ENCODE measurements around the gene OR1D5.

Gene OR1D5

DNA sequence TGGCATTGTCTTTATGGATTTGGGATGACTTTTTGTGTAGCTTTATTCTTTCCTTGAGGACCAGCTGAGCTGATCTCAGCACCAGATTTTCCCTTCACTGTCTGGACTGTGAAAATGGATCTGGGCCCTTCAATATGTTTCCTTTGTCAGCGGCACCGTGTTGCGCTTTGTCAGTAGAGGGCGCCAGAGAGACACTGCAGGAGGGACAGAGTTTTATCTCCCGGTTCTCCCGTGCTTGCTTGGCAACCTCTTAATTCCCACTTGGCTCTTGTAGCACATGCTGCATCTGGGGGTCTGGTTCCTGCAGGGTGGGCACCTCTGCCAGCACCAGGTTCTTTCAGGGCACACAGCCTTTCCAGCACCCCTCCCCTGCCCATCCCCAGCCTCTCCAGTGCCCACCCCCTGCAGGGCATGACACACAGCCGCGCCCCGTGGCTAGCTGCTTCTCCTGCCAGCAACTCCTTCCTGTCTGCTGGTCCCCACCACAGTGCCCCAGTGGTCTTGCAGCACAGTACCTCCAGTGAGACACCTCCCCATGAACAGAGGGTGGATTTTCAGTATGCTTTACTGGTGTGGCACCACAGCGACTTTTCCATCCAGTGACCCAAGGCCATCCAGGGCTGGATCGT is 19.6 kb downstream of the OR1D5 start:
- H3K4me3 ChIP-seq (replicated peaks; ENCODE audit: low read depth, low read length), result no peak overlapping the region
- TF ChIP-seq, protein P1, sequence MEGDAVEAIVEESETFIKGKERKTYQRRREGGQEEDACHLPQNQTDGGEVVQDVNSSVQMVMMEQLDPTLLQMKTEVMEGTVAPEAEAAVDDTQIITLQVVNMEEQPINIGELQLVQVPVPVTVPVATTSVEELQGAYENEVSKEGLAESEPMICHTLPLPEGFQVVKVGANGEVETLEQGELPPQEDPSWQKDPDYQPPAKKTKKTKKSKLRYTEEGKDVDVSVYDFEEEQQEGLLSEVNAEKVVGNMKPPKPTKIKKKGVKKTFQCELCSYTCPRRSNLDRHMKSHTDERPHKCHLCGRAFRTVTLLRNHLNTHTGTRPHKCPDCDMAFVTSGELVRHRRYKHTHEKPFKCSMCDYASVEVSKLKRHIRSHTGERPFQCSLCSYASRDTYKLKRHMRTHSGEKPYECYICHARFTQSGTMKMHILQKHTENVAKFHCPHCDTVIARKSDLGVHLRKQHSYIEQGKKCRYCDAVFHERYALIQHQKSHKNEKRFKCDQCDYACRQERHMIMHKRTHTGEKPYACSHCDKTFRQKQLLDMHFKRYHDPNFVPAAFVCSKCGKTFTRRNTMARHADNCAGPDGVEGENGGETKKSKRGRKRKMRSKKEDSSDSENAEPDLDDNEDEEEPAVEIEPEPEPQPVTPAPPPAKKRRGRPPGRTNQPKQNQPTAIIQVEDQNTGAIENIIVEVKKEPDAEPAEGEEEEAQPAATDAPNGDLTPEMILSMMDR (IDR thresholded peaks at IDR 0.05; ENCODE audit: low read depth, low read length, missing control alignments), result peak; percentile 56
- no peak for DNase-seq (ENCODE audit: extremely low read depth, low read depth)

DNA sequence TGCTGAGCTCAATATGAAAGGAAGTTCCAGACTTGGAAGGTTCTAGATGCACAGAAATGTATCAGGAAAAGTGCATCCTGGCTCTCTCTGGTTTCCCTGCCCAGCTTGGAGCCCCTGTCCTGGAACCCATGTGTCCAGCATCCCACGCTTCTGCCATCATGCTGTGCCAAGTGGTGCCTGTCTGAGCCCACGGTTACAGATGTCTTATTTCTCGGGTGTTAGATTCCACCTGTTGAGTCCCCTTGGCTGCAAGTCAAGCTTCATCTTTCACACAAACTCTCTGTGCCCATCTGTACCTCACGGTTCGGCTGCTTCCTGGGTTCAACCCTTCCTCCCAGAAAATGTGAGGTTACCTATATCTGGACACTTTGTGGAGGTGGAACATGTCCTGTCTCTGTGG is 22.5 kb downstream of the OR1D5 start:
- DNase-seq (ENCODE audit: extremely low read depth, low read depth), result no peak
- TF ChIP-seq, protein P1 (IDR thresholded peaks at IDR 0.05; ENCODE audit: low read depth, low read length, missing control alignments), result no peak
- H3K4me3 ChIP-seq (replicated peaks; ENCODE audit: low read depth, low read length), result no peak overlapping the region

DNA sequence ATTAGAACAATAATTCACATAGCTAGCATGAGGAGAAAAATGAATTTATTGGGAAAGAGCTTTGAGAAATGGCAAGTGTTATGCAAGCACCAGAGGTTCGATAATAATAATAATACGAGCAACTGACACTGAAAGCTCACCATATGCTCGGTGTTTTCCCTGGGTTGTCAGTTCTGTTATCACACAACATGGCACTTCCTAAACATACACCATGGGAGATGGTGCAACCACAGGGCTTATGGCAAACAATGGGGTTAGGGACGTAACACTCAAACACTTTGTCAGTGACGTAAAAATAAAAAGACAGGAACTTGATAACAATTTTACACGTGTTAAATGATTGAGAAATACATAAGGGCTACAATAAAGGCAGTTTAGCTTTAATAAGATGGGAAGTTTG is 23.7 kb downstream of the OR1D5 start:
- no peak for DNase-seq (ENCODE audit: extremely low read depth, low read depth)
- TF ChIP-seq, protein P1 (IDR thresholded peaks at IDR 0.05; ENCODE audit: low read depth, low read length, missing control alignments), result no peak
- H3K4me3 ChIP-seq (replicated peaks; ENCODE audit: low read depth, low read length), result no peak overlapping the region

DNA sequence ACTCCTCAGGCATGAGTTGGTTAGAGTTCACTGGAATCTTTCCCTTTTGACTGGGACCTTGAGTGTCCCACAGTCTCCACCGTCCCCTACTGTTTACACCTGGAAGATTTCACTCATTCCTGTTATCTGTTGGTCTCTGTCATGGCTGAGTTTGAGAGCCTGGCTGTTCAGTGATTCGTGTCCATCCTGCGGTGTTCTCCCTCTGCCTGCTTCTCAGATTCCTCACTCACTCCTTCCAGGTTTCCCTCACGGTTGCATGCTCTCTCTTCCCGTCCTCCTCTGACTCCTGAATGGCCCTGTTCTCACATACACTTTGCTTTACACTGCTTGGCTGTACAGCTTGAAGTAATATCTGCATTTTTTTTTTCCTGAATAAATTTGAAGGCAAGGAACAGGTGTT is 24.5 kb downstream of the OR1D5 start:
- no peak for DNase-seq (ENCODE audit: extremely low read depth, low read depth)
- no peak overlapping the region for H3K4me3 ChIP-seq (replicated peaks; ENCODE audit: low read depth, low read length)
- TF ChIP-seq, protein P1 (IDR thresholded peaks at IDR 0.05; ENCODE audit: low read depth, low read length, missing control alignments), result no peak

DNA sequence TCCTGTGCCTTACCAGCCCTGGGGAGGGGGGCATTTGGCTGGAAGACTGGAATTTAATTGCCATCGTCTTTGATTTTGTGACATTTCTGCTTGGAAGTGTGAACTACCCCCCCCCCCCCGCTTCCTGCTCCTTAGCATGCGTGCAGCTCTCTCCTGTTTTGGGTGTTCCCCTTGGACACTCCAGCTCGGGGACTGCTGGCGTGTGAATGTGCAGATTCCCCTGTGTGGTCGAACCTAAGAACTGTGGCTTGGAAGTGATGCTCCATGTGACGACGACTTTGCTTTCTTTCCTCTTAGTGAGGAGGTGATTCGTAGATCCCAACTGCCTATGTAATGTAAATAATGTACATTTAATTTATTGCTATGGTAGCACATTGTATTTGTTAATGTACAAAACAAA is 26.1 kb downstream of the OR1D5 start:
- TF ChIP-seq, protein P1 (IDR thresholded peaks at IDR 0.05; ENCODE audit: low read depth, low read length, missing control alignments), result no peak
- H3K4me3 ChIP-seq (replicated peaks; ENCODE audit: low read depth, low read length), result no peak overlapping the region
- DNase-seq (ENCODE audit: extremely low read depth, low read depth), result no peak

DNA sequence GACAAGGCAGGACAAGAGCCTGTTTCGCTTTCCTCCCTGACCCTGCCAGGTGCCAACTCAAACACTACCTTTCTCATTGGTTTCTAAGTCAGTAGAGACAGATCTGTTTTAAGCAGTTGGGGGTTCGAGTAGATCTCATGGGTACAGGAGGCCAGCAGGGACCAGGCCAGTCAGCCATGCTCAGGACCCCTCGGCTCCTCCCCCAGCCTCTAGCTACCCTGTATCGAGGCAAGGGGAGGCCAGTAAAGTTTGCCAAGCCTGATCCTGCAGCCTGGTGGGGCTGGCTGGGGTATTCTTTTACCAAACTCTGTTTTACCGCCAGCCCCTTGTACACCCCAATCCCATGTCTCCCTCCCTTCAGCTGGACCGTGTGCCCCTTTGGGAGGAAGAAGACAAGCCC is 26.6 kb downstream of the OR1D5 start:
- TF ChIP-seq, protein P1 (IDR thresholded peaks at IDR 0.05; ENCODE audit: low read depth, low read length, missing control alignments), result no peak
- H3K4me3 ChIP-seq (replicated peaks; ENCODE audit: low read depth, low read length), result no peak overlapping the region
- DNase-seq (ENCODE audit: extremely low read depth, low read depth), result no peak

DNA sequence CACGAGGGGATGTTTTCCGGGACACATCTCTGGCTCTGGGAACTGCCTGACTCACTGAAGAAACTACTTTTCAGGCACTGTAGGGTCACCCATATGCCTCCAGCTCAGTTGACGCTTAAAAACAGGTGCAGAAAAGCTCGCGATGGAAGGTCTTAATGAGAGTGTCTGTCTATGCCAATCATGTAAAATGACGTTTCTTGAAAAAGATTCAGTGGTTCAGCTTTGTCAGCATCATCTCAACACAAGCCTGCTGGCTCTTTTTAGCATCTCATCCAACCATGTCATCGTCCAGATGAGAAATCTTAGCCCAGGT is 27.5 kb downstream of the OR1D5 start:
- no peak overlapping the region for H3K4me3 ChIP-seq (replicated peaks; ENCODE audit: low read depth, low read length)
- DNase-seq (ENCODE audit: extremely low read depth, low read depth), result no peak
- TF ChIP-seq, protein P1 (IDR thresholded peaks at IDR 0.05; ENCODE audit: low read depth, low read length, missing control alignments), result no peak
